NCI-H2227 (cell line): ENCODE measurements around the gene USP49.

Source experiments
- DNase-seq: peaks from one replicate; lab custom pipeline; 2025; ENCODE audit not compliant: unreplicated experiment; lab: John Stamatoyannopoulos, UW

The USP49 gene

GRCh38 chr6:41929924-41930323, 34.7 kb upstream of the USP49 start:
- DNase-seq: no peak

DNA sequence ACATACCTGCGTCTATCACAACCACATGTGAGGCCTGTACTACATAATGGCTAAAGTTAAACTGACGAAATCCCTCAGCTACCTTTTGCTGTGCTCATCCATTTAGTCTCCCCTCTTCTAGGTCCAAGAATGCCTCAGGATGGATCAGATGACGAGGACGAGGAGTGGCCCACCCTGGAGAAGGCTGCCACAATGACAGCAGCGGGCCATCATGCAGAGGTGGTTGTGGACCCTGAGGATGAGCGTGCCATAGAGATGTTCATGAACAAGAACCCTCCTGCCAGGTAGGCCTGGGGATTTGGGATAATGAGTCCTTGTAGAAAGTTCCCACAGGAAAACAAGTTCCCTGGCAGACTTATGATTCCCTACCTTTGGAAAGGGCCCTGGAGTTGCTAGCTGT, 32.1 kb upstream of the USP49 start:
- no peak for DNase-seq

- DNase-seq: no peak
These were observed 27.0 kb upstream of the USP49 start for GRCh38 chr6:41922154-41922553.

DNA sequence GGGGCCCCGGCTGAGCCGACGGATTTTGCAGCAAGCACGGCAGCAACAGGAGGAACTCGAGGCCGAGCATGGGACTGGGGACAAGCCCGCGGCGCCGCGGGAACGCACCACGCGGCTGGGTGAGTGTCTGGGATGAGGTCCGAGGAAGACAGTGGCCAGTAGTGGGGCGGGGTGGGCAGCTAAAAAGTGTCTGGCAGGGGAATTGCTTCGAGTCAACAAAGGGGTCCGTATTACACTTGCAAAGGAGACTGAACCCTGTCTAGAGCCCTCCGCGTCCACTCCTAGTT, 26.5 kb upstream of the USP49 start:
- no peak for DNase-seq

DNA sequence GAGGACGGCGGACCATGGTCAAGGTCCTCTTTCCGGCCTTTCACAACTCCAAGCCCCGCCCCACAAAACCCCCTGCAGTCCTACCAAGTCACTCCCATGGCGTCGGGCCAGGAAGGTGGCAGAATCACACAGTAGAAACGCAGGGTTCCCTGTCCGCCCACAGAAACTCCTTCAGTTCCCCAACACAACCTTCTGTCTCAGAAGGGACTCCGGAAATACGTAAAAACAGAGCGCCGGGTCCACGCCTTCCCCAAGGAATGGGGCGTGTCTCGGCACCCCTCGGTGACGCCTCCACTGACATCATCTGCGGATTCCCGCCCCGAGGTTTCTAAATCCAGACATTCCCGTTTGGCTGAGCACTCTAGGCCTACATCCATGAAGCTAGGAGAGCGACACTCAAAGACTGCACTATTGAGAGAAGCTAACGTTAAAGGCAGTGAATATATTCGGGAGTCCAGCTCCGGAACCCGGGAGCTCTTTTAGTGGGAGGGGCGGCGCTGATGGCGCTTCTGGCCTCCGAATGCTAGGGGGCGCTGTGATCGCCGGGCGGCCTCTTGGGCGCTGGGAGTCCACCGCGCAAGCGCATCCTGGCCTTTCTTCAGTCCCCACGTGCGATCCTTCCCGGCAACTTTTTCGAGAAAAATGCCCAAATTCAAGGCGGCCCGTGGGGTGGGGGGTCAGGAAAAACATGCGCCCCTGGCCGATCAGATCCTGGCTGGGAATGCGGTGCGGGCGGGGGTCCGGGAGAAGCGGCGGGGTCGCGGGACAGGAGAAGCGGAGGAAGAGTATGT, 25.9 kb upstream of the USP49 start, which contains the start of the genes BYSL and MED20:
Gene BYSL (plus strand): TSS at position 579 of the 791 bp plus-strand sequence. CDS start 64 bp downstream, at position 643.
Gene MED20 (minus strand): TSS at position 219 of the 791 bp plus-strand sequence. CDS start 121 bp downstream, at position 98.
- peak; percentile 92 for DNase-seq

GRCh38 chr6:41917528-41917927, 22.4 kb upstream of the USP49 start:
- no peak for DNase-seq

DNA sequence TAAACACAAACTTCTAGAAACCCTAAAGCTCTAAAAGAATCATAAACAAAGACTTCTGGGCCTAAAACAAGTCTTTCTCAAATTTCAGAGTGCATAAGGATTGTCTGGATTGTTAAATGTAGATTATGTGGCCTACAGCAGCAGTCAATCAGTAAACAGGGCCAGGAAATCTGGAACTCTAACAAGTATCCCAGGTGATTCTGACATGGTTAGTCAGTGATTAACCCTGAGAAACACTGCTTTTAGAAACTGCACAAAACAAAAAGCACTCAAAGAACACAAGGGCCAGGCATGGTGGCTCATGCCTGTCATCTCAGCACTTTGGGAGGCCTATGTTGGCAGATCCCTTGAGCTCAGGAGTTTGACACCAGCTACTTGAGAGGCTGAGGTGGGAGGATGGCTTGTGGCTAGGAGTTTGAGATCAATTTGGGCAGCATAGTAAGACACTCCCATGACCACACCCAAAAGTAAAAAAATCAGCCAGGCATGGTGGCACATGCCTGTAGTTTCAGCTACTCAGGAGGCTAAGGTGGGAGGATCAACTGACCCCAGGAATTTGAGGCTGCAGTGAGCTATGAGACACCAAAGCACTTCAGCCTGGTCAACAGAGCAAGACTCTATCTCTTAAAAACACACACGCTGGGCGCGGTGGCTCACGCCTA, 19.8 kb upstream of the USP49 start:
- DNase-seq: no peak

- DNase-seq: no peak
These were observed 19.2 kb upstream of the USP49 start for GRCh38 chr6:41914343-41914742.

GRCh38 chr6:41909727-41910126, 14.6 kb upstream of the USP49 start:
- DNase-seq: no peak

DNA sequence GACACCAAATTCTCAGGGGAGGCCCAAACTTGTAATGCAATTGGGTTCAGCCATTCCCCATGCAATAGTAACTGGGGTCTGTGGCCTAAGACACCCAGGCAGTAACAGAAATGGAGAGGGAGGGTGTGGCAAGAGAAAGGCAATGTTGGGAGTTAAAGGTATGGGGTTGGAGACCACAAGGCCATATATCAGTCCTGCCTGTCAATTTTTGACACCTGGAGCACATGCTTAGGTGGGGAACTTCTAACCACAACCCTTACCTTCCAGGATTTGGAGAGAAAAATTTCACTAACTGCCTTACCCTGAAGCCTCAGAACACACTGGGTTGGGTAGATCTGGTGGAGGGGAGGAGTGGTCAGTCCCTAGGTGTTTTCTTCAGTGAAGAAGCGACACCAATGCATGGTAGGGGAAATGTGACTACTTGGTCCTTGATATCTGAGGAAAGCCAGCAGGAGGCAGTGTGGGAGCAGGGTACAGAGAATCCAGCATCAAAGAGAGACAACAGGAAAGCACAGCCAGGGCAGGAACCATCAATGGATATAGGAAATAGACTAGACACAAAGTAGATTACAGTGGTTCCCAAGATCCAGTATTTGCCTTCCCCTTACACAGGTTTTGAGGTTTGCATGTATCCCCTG, 6.8 kb upstream of the USP49 start:
- DNase-seq: peak; percentile 29

DNA sequence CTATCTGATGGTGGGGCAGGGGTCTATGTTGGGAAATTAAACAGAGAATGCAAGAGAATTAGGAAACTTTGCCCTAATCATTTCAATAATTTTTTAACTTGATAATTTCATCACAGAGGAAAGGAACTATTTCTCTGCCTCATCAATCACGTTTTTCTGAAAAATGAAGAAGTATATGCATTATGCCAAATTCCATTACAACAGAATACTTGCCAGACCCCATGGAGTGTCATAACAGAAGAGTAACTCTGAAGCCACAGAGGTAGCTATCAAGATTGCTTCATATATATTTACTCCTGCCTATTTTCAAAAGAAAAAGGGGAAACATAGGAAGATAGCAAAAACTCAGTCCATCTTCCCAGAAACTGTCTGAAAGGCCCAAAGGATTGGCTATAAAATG, 5.7 kb upstream of the USP49 start:
- no peak for DNase-seq

- no peak for DNase-seq
These were observed 1.1 kb upstream of the USP49 start for GRCh38 chr6:41896281-41896680.

GRCh38 chr6:41894366-41895299, 542 bp downstream of the USP49 start:
- DNase-seq: peak; percentile 36

DNA sequence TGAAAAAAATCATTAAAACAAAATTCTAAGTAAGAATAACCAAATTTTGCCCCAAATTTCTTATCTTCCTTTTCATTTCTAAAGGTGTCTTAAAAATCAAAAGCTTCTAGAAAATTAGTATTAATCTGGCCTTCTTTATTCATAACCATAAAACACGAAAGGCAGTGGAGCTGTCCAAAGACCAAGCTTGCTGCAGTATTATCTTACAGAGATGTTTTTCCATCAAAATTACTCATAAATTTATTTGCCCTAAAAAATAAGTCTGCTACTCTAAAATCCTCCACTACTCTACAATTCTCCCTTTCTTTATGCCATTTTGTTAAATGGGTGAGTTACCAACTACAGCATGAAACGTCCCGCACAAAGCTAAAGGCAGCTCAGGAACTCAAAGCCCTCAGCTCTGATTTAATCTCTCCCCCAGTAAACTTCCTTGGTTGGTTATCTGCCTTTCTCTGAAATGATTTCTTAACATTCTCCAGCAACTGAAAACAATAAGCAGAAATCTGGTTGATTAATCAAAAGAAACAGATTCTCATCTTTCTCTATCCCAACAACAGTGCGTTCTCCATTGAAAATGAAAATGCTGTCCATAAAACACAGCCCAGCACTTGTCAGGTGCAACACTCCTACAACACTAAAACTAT, 2.1 kb downstream of the USP49 start:
- DNase-seq: no peak

- DNase-seq: no peak
These were observed 7.8 kb downstream of the USP49 start for GRCh38 chr6:41887331-41887751.

DNA sequence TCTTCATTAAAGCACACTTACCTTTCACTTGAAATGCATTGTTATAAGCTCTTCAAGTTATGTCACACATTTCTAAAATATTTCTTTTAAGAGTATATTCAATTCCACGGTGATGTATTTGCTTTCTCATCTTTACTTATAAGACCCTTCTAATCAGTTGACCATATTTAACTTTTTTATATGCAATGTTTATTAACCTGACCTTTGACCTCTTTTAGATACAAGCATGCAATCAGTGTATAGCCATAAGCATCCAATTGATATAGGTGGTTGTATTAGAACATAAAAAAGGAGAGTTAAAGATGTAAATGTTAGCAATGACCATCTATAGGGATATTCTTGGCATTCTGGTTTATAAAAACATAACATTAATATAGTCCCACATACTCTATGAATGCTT, 9.2 kb downstream of the USP49 start:
- no peak for DNase-seq

- DNase-seq: no peak
These were observed 10.2 kb downstream of the USP49 start for GRCh38 chr6:41884957-41885356.

DNA sequence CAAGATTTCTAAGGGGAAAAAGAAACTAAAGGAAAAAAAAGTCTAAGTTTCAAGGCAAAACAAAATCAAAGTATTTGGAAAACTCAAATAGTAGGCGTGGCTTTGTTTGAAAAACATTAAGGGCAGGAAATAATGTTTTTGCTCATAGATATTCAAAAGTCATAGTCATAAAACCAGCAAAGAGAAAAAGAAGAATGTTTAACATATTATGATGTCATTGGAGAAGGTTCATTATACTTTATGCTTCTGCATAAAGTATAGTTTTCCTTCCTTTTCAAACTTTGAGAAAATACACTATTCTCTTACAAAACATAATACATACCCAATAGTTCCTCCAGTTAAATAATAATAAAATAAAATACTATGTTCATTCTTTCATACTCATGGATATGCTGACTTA, 13.7 kb downstream of the USP49 start:
- DNase-seq: no peak

DNA sequence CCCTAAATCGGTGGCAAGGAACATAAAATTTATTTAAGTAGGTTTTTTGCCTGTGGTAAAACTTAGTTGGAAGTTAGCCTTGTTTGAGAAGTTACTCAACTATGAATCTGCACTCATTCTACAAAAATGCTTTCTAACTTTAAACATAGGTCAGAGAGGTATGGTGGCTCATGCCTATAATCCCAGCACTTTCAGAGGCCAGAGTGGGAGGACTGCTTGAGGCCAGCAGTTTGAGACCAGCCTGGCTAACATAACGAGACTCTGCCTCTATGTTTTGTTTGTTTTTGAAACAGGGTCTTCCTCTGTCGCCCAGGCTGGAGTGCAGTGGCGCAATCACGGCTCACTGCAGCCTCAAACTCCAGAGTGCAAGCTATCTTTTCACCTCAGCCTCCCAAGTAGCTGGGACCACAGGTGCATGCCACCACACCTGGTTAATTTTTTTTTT, 16.2 kb downstream of the USP49 start:
- DNase-seq: no peak

DNA sequence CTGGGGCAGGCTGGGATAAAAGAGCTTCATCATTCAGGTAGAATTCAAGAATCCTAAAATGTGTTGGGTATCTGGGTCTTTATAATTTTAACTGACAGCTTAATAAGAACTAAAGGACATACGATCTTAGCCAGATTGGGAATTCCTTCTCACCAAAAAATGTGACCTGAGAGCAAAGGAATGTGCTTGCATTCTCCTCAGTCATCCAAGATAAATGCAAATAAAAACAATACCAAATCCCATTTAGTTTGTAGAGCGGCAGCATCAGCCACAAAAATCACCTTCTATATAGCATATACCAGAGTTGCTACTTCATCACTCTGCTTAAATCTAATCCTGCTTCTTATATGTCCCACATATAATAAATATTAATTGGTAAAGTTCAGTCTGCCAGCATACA, 16.9 kb downstream of the USP49 start:
- no peak for DNase-seq
